ENCODE results near the gene GOPC.
"Not testable (repeated sequence)": the region's sequence is repeated elsewhere in the genome, so short reads cannot be mapped to it uniquely, and the experiment has no call there.

Gene GOPC

GRCh38 chr6:117547688-117548621, 54.4 kb downstream of the GOPC start:
- peak; percentile 36 for DNase-seq

GRCh38 chr6:117546674-117547073, 55.6 kb downstream of the GOPC start:
- no peak for DNase-seq

- no peak for DNase-seq
Observed at GRCh38 chr6:117545161-117545595, 57.1 kb downstream of the GOPC start.

- no peak for DNase-seq
Observed at GRCh38 chr6:117544716-117545115, 57.6 kb downstream of the GOPC start.

- DNase-seq: no peak
Observed at GRCh38 chr6:117542493-117542892, 59.8 kb downstream of the GOPC start.

GRCh38 chr6:117540670-117541069, 61.6 kb downstream of the GOPC start:
- no peak for DNase-seq

GRCh38 chr6:117538615-117539014, 63.7 kb downstream of the GOPC start:
- DNase-seq: no peak

GRCh38 chr6:117536317-117536716, 66.0 kb downstream of the GOPC start:
- no peak for DNase-seq

- no peak for DNase-seq
Observed at GRCh38 chr6:117534974-117535373, 67.3 kb downstream of the GOPC start.

GRCh38 chr6:117533775-117534174, 68.5 kb downstream of the GOPC start:
- DNase-seq: no peak

- DNase-seq: no peak
Observed at GRCh38 chr6:117531809-117532725, 70.2 kb downstream of the GOPC start.

- no peak for DNase-seq
Observed at GRCh38 chr6:117531346-117531745, 71.0 kb downstream of the GOPC start.

- DNase-seq: no peak
Observed at GRCh38 chr6:117530467-117531242, 71.7 kb downstream of the GOPC start.

GRCh38 chr6:117525607-117526006, 76.7 kb downstream of the GOPC start:
- DNase-seq: no peak

- DNase-seq: no peak
Observed at GRCh38 chr6:117521791-117522502, 80.4 kb downstream of the GOPC start.

- no peak for DNase-seq
Observed at GRCh38 chr6:117520603-117521395, 81.5 kb downstream of the GOPC start.

- DNase-seq: no peak
Observed at GRCh38 chr6:117518870-117519269, 83.4 kb downstream of the GOPC start.

- DNase-seq: not testable (repeated sequence)
Observed at GRCh38 chr6:117517995-117518394, 84.3 kb downstream of the GOPC start.

- DNase-seq: no peak
Observed at GRCh38 chr6:117515326-117515725, 87.0 kb downstream of the GOPC start.

GRCh38 chr6:117514655-117515054, 87.7 kb downstream of the GOPC start:
- no peak for DNase-seq

GRCh38 chr6:117513778-117514365, 88.4 kb downstream of the GOPC start:
- DNase-seq: no peak
